Measurements from ENCODE around the gene AKAP11. TPM values are rescaled to one million over a fixed set of nuclear protein-coding genes. Genes with fewer than 3 reads are reported as not detected.

AKAP11 gene
- total and polyA plus RNA-seq, 9 of the 15 experiments (the other 6 are each of a cell fraction or from before 2014, with no cell fraction given): 2.2 to 31.3 (median 10.9) TPM

DNA sequence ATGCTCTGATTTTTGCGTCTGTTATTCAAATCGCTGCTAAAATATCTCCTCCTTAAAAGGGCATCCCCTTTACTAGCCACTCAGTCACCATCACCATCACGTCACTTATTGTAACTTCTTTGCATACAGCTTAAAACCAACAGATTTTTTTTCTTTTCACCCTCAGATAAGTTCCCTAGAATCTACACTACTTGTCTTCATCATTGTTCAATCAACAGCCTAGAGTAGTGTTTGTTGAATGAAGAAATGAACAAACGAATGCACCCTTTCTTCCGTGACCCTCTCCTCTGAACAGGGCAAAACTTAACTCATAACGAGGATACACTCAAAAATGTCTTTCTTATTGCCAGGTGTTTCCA, 1.1 kb upstream of the AKAP11 start:
- Histone ChIP-seq H3K27me3 (ENCODE audit: control insufficient read depth in 2 of 2, insufficient read depth in 2 of 2, low read length in 2 of 2) (no peaks in the 10 kb centered on the region), H3K4me2 (ENCODE audit: insufficient read depth, low read length) (peak overlapping the region; percentile 55; the same call in 1 of the 2 replicates), H3K79me2 (ENCODE audit: control insufficient read depth, insufficient read depth, low read length) (peaks cover 39% of the 10 kb centered on the region), H3K9me3 (replicated peaks; ENCODE audit: control insufficient read depth, insufficient read depth, low read depth, low read length) (peaks cover 7% of the 10 kb centered on the region), H3K9ac (ENCODE audit: insufficient read depth in 1 of 2, low read depth in 2 of 2, low read length in 2 of 2) (no peak overlapping the region), H3K27ac (ENCODE audit: extremely low read depth, low read depth, low read length) (no peak overlapping the region; the same call in 2 of the 3 replicates), H2AFZ (ENCODE audit: low read depth, low read length) (peak overlapping the region; percentile 85; the same call in 1 of the 2 replicates), H4K20me1 (replicated peaks; ENCODE audit: control insufficient read depth, insufficient read depth, low read length) (no peaks in the 10 kb centered on the region), H3K4me3 (no peak overlapping the region), H3K36me3 (ENCODE audit: control insufficient read depth, insufficient read depth, low read length) (no peaks in the 10 kb centered on the region; the same call in 2 of the 3 replicates), H3K9me1 (ENCODE audit: control insufficient read depth, insufficient read depth, low read length) (no peaks in the 10 kb centered on the region), H3K4me1 (replicated peaks in 1 of 2; ENCODE audit: control insufficient read depth in 2 of 2, insufficient read depth in 2 of 2, low read length in 2 of 2) (peaks cover 7 to 11% of the 10 kb centered on the region in 2 experiments; a peak in 4 of 5 replicates)
- FAIRE-seq (no peak), DNase-seq (ENCODE audit: extremely low read depth in 1 of 4, low spot score in 3 of 4) (no peak), ATAC-seq (no peak)
- TF ChIP-seq HNRNPLL (IDR thresholded peaks at IDR 0.05; ENCODE audit: low read depth, low read length, poor library complexity, severe bottlenecking): no peak
- TF ChIP-seq CBX1 (IDR thresholded peaks at IDR 0.05; ENCODE audit: low read depth): no peak
- TF ChIP-seq ARHGAP35 (IDR thresholded peaks at IDR 0.05; ENCODE audit: partially characterized antibody): no peak
- no peak for TF ChIP-seq ZNF121 (CRISPR knock-in tag; conservative IDR thresholded peaks at IDR 0.05)
- TF ChIP-seq, protein P1, sequence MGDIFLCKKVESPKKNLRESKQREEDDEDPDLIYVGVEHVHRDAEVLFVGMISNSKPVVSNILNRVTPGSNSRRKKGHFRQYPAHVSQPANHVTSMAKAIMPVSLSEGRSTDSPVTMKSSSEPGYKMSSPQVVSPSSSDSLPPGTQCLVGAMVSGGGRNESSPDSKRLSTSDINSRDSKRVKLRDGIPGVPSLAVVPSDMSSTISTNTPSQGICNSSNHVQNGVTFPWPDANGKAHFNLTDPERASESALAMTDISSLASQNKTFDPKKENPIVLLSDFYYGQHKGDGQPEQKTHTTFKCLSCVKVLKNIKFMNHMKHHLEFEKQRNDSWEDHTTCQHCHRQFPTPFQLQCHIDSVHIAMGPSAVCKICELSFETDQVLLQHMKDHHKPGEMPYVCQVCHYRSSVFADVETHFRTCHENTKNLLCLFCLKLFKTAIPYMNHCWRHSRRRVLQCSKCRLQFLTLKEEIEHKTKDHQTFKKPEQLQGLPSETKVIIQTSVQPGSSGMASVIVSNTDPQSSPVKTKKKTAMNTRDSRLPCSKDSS (IDR thresholded peaks at IDR 0.05; ENCODE audit: low read depth, partially characterized antibody): peak; percentile 4
- no peak for TF ChIP-seq PTBP1 (IDR thresholded peaks at IDR 0.05; ENCODE audit: low read depth, low read length)
- TF ChIP-seq, protein P2, sequence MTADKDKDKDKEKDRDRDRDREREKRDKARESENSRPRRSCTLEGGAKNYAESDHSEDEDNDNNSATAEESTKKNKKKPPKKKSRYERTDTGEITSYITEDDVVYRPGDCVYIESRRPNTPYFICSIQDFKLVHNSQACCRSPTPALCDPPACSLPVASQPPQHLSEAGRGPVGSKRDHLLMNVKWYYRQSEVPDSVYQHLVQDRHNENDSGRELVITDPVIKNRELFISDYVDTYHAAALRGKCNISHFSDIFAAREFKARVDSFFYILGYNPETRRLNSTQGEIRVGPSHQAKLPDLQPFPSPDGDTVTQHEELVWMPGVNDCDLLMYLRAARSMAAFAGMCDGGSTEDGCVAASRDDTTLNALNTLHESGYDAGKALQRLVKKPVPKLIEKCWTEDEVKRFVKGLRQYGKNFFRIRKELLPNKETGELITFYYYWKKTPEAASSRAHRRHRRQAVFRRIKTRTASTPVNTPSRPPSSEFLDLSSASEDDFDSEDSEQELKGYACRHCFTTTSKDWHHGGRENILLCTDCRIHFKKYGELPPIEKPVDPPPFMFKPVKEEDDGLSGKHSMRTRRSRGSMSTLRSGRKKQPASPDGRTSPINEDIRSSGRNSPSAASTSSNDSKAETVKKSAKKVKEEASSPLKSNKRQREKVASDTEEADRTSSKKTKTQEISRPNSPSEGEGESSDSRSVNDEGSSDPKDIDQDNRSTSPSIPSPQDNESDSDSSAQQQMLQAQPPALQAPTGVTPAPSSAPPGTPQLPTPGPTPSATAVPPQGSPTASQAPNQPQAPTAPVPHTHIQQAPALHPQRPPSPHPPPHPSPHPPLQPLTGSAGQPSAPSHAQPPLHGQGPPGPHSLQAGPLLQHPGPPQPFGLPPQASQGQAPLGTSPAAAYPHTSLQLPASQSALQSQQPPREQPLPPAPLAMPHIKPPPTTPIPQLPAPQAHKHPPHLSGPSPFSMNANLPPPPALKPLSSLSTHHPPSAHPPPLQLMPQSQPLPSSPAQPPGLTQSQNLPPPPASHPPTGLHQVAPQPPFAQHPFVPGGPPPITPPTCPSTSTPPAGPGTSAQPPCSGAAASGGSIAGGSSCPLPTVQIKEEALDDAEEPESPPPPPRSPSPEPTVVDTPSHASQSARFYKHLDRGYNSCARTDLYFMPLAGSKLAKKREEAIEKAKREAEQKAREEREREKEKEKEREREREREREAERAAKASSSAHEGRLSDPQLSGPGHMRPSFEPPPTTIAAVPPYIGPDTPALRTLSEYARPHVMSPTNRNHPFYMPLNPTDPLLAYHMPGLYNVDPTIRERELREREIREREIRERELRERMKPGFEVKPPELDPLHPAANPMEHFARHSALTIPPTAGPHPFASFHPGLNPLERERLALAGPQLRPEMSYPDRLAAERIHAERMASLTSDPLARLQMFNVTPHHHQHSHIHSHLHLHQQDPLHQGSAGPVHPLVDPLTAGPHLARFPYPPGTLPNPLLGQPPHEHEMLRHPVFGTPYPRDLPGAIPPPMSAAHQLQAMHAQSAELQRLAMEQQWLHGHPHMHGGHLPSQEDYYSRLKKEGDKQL (CRISPR knock-in tag; IDR thresholded peaks at IDR 0.05; ENCODE audit: borderline replicate concordance): no peak
- 98% methylated on average over 6 of the region's 6 CpGs for WGBS (ENCODE audit: insufficient coverage, low coverage, missing lambda C conversion rate)
- POLR2A ChIA-PET: interaction anchor here (1.2 kb wide), 1 partner anchor 44 kb away, joined by 3 read pairs; no protein-coding TSS in a partner anchor
- CTCF ChIA-PET (ENCODE audit: low intra/inter-chr PET ratio): no interaction called here
- in situ Hi-C loops (cut with MboI): no loop called here
- intact Hi-C loops (cut with micrococcal nuclease): loop anchor here (5.0 to 10.0 kb wide), 2 partner anchors 99 to 226 kb away; partner anchors contain the start of gene DGKH
- BruUV-seq (replicated peaks): no TSS peak

Data from K562 (cell line).